Mesenchymal stem cell (in vitro differentiated cells and primary cell): Measurements from ENCODE around the gene EMC8. TPM values are rescaled to one million over a fixed set of nuclear protein-coding genes. Genes with fewer than 3 reads are reported as not detected.

Experiments used
- DNase-seq: peaks from one replicate; pipeline ENCODE4 v3.0.0-alpha.2; 2013
- H2AFZ ChIP-seq: one replicate; pipeline ENCODE4 v1.6.1; 2013; ENCODE audit warnings: low read depth, mild to moderate bottlenecking, control low read depth, inconsistent platforms, low read length, moderate library complexity
- H2AK5ac ChIP-seq: 2 replicates; pipeline ENCODE4 v1.6.1; 2013; ENCODE audit warnings: low read length, moderate library complexity, mild to moderate bottlenecking, inconsistent platforms; ENCODE audit not compliant: severe bottlenecking
- H2BK120ac ChIP-seq: one replicate; pipeline ENCODE4 v1.6.1; 2013; ENCODE audit warnings: low read depth, mild to moderate bottlenecking, inconsistent platforms, low read length, moderate library complexity
- H2BK12ac ChIP-seq, 2 experiments: one replicate each; pipeline ENCODE4 v1.6.1; 2013; ENCODE audit warnings: inconsistent platforms in 2 of 2, low read length in 2 of 2, mild to moderate bottlenecking in 2 of 2, moderate library complexity in 2 of 2, control low read depth in 1 of 2
- H2BK15ac ChIP-seq: one replicate; pipeline ENCODE4 v1.6.1; 2013; ENCODE audit warnings: mild to moderate bottlenecking, low read depth, inconsistent platforms; ENCODE audit not compliant: poor library complexity, severe bottlenecking
- H2BK5ac ChIP-seq: 2 replicates; pipeline ENCODE4 v1.6.1; 2013; ENCODE audit warnings: low read depth, mild to moderate bottlenecking, low read length, control low read depth, inconsistent platforms; ENCODE audit not compliant: poor library complexity, severe bottlenecking
- H3K14ac ChIP-seq, 2 experiments: one replicate each; pipeline ENCODE4 v1.6.1; 2013; ENCODE audit warnings: inconsistent platforms in 2 of 2, low read length in 2 of 2, control low read depth in 1 of 2, mild to moderate bottlenecking in 1 of 2, moderate library complexity in 1 of 2
- H3K18ac ChIP-seq, 2 experiments: one replicate each; pipeline ENCODE4 v1.6.1; 2013; ENCODE audit warnings: inconsistent platforms in 2 of 2, low read length in 2 of 2, control low read depth in 1 of 2, low read depth in 1 of 2, mild to moderate bottlenecking in 1 of 2
- H3K23ac ChIP-seq, 2 experiments: one replicate each; pipeline ENCODE4 v1.6.1; 2013; ENCODE audit warnings: inconsistent platforms in 2 of 2, low read length in 2 of 2, mild to moderate bottlenecking in 2 of 2, moderate library complexity in 2 of 2, control low read depth in 1 of 2
- H3K27ac ChIP-seq: 2 replicates; pipeline ENCODE4 v1.5.1; 2013; ENCODE audit warnings: mild to moderate bottlenecking, moderate library complexity, low read length, control low read depth, inconsistent platforms; ENCODE audit not compliant: poor library complexity, severe bottlenecking
- H3K27me3 ChIP-seq, 2 experiments: 2 replicates each; pipeline versions ENCODE4 v1.6.1 to v1.7.0; 2013; ENCODE audit warnings: low read length in 2 of 2, mild to moderate bottlenecking in 2 of 2, moderate library complexity in 2 of 2, control low read depth in 1 of 2, inconsistent platforms in 1 of 2; ENCODE audit not compliant: control insufficient read depth in 1 of 2, insufficient read depth in 1 of 2
- H3K36me3 ChIP-seq, 2 experiments: 2 replicates each; pipeline versions ENCODE4 v1.6.1 to v1.7.0; 2013; ENCODE audit warnings: low read length in 2 of 2, control low read depth in 1 of 2, inconsistent platforms in 1 of 2, low read depth in 1 of 2, mild to moderate bottlenecking in 1 of 2; ENCODE audit not compliant: insufficient read depth in 2 of 2, control insufficient read depth in 1 of 2
- H3K4ac ChIP-seq, 2 experiments: one replicate each; pipeline ENCODE4 v1.6.1; 2013; ENCODE audit warnings: inconsistent platforms in 2 of 2, low read length in 2 of 2, mild to moderate bottlenecking in 2 of 2, moderate library complexity in 2 of 2, control low read depth in 1 of 2, low read depth in 1 of 2
- H3K4me1 ChIP-seq: 2 replicates; pipeline ENCODE4 v1.6.1; 2013; ENCODE audit warnings: low read depth, low read length, control low read depth; ENCODE audit not compliant: control insufficient read depth, insufficient read depth
- H3K4me2 ChIP-seq: 2 replicates; pipeline ENCODE4 v1.6.1; 2013; ENCODE audit warnings: low read length, mild to moderate bottlenecking, inconsistent platforms; ENCODE audit not compliant: poor library complexity, severe bottlenecking
- H3K4me3 ChIP-seq, 2 experiments: 2 replicates each; pipeline versions ENCODE4 v1.5.1 to v1.7.0; 2013; ENCODE audit warnings: low read length in 2 of 2, mild to moderate bottlenecking in 2 of 2, control low read depth in 1 of 2, low read depth in 1 of 2; ENCODE audit not compliant: insufficient read depth in 1 of 2
- H3K79me1 ChIP-seq: replicated peaks from 2 replicates; pipeline ENCODE4 v1.6.1; 2013; ENCODE audit warnings: mild to moderate bottlenecking, control low read depth, low read length, inconsistent platforms; ENCODE audit not compliant: poor library complexity, severe bottlenecking
- H3K9ac ChIP-seq: 2 replicates; pipeline ENCODE4 v1.7.0; 2013; ENCODE audit warnings: mild to moderate bottlenecking, low read length, moderate library complexity
- H3K9me3 ChIP-seq: 2 replicates; pipeline ENCODE4 v1.7.0; 2013; ENCODE audit warnings: mild to moderate bottlenecking, low read length; ENCODE audit not compliant: control insufficient read depth
- H4K8ac ChIP-seq: one replicate; pipeline ENCODE4 v1.6.1; 2013; ENCODE audit warnings: inconsistent platforms, mild to moderate bottlenecking, low read length, moderate library complexity
- H4K91ac ChIP-seq: one replicate; pipeline ENCODE4 v1.6.1; 2013; ENCODE audit warnings: mild to moderate bottlenecking, low read length, inconsistent platforms
- WGBS: methylation state at CpG from one replicate; pipeline ENCODE4 v1.1.7; 2013; ENCODE audit warnings: mixed read lengths; 5-methylcytosine and 5-hydroxymethylcytosine counted together
- polyA plus RNA-seq, 2 experiments: library from polyadenylated mRNA; stranded (reverse); fragments of 200-250 nt; gene quantifications; one replicate each; pipeline ENCODE4 v1.2.3, GENCODE V29; 2013

EMC8 gene
- polyA plus RNA-seq (2013, experiment 1 of 2) = 26.5 TPM
- polyA plus RNA-seq (2013, experiment 2 of 2) = 26.0 TPM

DNA sequence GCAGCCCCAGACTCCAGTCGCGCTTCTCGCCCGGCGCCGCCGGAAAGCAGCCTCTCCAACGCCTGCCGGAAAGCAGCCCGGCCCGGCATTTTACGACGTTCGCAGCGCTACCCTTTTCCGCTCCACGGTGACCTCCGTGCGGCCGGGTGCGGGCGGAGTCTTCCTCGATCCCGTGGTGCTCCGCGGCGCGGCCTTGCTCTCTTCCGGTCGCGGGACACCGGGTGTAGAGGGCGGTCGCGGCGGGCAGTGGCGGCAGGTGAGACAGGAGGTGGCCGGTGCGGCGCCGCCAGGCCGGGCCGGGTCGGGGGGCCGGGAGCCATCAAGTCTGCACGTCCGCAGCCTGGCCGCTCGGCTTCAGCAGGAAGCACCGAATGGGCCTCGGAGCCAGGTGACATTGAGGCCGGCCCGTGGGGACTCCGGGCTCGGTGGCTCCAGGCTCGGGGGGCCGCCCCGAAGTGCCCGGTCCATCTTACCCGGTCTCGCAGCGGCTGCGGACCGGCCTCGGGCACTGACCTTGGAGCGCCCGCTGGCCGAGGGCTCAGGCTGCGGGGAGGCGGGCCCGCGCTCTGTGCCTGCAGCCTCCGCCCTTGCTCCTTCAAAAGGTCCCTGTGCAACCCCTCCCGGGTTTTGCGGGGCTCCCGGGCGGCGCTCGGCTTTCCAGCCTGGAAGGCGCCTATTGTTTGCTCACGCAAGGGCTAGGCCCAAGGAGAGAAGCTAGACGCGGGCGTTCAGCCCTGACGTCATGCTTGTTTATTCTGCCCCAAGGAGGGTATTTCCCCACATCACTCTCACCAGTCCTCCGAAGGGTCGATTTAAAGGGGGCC is at the start of gene EMC8, which contains the start of gene COX4I1:
EMC8 (minus strand) TSS at position 48 of the 824 bp plus-strand sequence. CDS start 249 bp downstream, outside the sequence.
COX4I1 (plus strand) TSS at position 199 of the 824 bp plus-strand sequence. CDS start 1,511 bp downstream, outside the sequence.
- H2AFZ ChIP-seq = peak within 1 kb of the TSS; percentile 91
- DNase-seq = peak; percentile 96
- peaks cover 19% of the 10 kb centered on the region for H3K79me1 ChIP-seq
- WGBS = under 1% methylated on average over 69 of the region's 87 CpGs
- H3K4me2 ChIP-seq = peak within 1 kb of the TSS; percentile 89
- peak within 1 kb of the TSS in 1 of 2 experiments; percentile 95 for H3K23ac ChIP-seq
- H2BK5ac ChIP-seq = peak within 1 kb of the TSS; percentile 46
- peak within 1 kb of the TSS; percentile 94 to 98 for H3K4me3 ChIP-seq
- peak within 1 kb of the TSS; percentile 94 to 96 for H3K18ac ChIP-seq
- peak within 1 kb of the TSS; percentile 80 for H2BK120ac ChIP-seq
- peak within 1 kb of the TSS; percentile 95 to 99 for H3K4ac ChIP-seq
- H3K27me3 ChIP-seq = no peaks in the 10 kb centered on the region
- peaks cover 8% of the 10 kb centered on the region for H3K4me1 ChIP-seq
- peak within 1 kb of the TSS; percentile 68 for H2AK5ac ChIP-seq
- H2BK15ac ChIP-seq = peak within 1 kb of the TSS; percentile 83
- peak within 1 kb of the TSS; percentile 98 for H3K9ac ChIP-seq
- H3K9me3 ChIP-seq = no peaks in the 10 kb centered on the region
- H4K8ac ChIP-seq = peak within 1 kb of the TSS; percentile 95
- peak within 1 kb of the TSS; percentile 90 for H4K91ac ChIP-seq
- H3K27ac ChIP-seq = peak within 1 kb of the TSS; percentile 45
- peak within 1 kb of the TSS; percentile 83 to 98 for H3K14ac ChIP-seq
- peaks cover 37 to 58% of the 10 kb centered on the region in 2 experiments for H3K36me3 ChIP-seq
- H2BK12ac ChIP-seq = peak within 1 kb of the TSS in 1 of 2 experiments; percentile 79

DNA sequence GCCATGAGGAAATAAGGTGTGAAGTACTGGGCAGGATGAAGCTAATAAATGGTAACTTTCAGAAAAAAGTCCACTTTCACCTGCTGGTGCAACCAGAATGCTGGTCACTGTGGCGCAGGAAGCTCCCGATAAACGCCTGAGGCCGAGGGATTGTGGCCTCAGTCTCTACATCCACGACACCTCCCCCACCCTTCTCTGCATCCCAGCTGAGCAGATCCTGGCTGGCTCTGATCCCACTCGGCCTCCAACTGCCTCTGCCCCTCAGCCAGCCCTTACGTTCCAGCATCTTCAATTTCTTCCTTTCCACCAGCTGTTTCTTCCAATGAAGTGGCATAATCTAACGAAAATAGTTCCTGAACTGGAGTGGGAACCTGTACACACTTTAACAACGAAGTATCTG is 49.6 kb upstream of the EMC8 start:
- Histone ChIP-seq H3K18ac (no peak overlapping the region), H2BK5ac (no peak overlapping the region), H3K4me1 (no peaks in the 10 kb centered on the region), H3K9ac (no peak overlapping the region), H2AK5ac (no peak overlapping the region), H3K36me3 (no peaks in the 10 kb centered on the region), H3K27ac (no peak overlapping the region), H3K9me3 (no peaks in the 10 kb centered on the region), H3K27me3 (peaks cover 0 to 67% of the 10 kb centered on the region in 2 experiments), H3K4ac (no peak overlapping the region), H3K4me3 (no peak overlapping the region), H4K8ac (no peak overlapping the region), H2BK12ac (no peak overlapping the region), H2BK15ac (no peak overlapping the region), H3K14ac (no peak overlapping the region), H3K4me2 (no peak overlapping the region), H2AFZ (no peak overlapping the region), H2BK120ac (no peak overlapping the region), H3K79me1 (no peaks in the 10 kb centered on the region), H4K91ac (no peak overlapping the region), H3K23ac (no peak overlapping the region)
- DNase-seq = no peak
- WGBS = 57% methylated on average over 9 of the region's 9 CpGs

DNA sequence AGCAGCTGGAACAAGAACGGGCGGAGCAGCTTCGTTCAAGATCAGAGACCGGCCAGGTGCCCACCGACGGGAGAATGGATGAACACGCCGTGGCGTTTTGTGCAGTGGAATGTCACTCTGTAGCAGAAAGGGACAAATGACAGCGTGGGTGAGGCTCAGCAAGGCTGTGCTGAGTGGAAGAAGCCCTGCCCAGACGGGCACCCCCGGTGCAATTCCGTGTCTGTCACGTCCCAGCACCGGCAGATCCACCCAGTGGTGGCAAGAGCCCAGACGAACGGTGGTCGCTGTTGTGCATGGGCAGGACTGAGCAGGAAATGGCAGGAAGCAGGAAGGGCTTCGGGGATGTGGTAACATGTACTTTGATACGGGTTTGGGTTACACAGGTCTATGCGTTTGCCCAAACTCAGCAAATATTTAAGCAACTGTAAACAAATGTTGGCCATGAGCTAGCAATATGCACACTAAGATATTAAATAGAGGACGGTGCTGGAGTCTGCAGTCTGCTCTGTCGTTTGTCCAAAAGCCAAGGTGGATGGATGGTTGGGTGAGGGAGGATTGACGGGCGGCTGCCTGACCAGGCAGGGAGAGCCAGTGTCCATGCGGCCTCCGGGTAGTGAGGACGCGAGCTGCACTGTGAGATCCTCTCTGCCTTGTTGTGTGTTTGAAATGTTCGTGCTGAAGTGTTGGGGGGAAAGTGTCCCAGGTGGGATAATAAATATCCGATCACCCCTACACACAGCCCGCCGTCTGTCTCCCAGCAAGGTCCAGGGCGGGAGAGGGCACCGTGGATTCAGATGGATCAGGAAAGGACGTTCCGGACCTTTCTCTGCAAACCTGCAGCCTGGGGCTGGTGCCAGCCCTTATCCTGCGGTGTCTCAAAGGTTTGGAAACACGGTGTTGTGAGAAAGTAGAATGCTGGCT is 48.6 kb upstream of the EMC8 start:
- 84% methylated on average over 39 of the region's 39 CpGs for WGBS
- H3K4me1 ChIP-seq = no peaks in the 10 kb centered on the region
- H2BK5ac ChIP-seq = no peak overlapping the region
- H3K79me1 ChIP-seq = no peaks in the 10 kb centered on the region
- no peak overlapping the region for H3K27ac ChIP-seq
- no peak overlapping the region for H3K18ac ChIP-seq
- no peak overlapping the region for H3K9ac ChIP-seq
- no peak overlapping the region for H3K4ac ChIP-seq
- H2BK12ac ChIP-seq = no peak overlapping the region
- no peak overlapping the region for H3K23ac ChIP-seq
- H4K91ac ChIP-seq = no peak overlapping the region
- H3K9me3 ChIP-seq = peaks cover 3% of the 10 kb centered on the region
- DNase-seq = no peak
- no peak overlapping the region for H2BK15ac ChIP-seq
- no peaks in the 10 kb centered on the region for H3K36me3 ChIP-seq
- H3K27me3 ChIP-seq = peaks cover 0 to 71% of the 10 kb centered on the region in 2 experiments
- H2AK5ac ChIP-seq = no peak overlapping the region
- H3K4me3 ChIP-seq = no peak overlapping the region
- no peak overlapping the region for H4K8ac ChIP-seq
- H2BK120ac ChIP-seq = no peak overlapping the region
- H3K4me2 ChIP-seq = no peak overlapping the region
- no peak overlapping the region for H2AFZ ChIP-seq
- peak overlapping the region in 1 of 2 experiments; percentile 53 for H3K14ac ChIP-seq
